Liver (tissue), 3 donors: ENCODE results near the gene FASTK.

ENCODE experiments used
- EGR1 ChIP-seq, 2 donors: IDR thresholded peaks; 2 replicates each; pipeline ENCODE4 v1.6.1; 2016 to 2018; ENCODE audit warnings: antibody characterized with exemption in 2 of 2, low read depth in 2 of 2
- JUND ChIP-seq, 2 donors: IDR thresholded peaks; 2 replicates each; pipeline ENCODE4 v1.6.1; 2016; ENCODE audit warnings: antibody characterized with exemption in 2 of 2
- TAF1 ChIP-seq: conservative IDR thresholded peaks from 2 replicates; pipeline ENCODE4 v1.6.1; 2016; ENCODE audit warnings: antibody characterized with exemption, mild to moderate bottlenecking
- YY1 ChIP-seq: IDR thresholded peaks from 2 replicates; pipeline ENCODE4 v1.6.1; 2016; ENCODE audit warnings: antibody characterized with exemption, mild to moderate bottlenecking
- TF ChIP-seq, protein P1 (sequence below): fragments of 150-350 bp; IDR thresholded peaks from 2 replicates; pipeline ENCODE4 v1.5.1; 2017; ENCODE audit warnings: improper control_type of control experiment, low read depth, low read length; ENCODE audit not compliant: missing input control
- TF ChIP-seq, protein P2 (sequence below): IDR thresholded peaks from 2 replicates; pipeline ENCODE4 v1.6.1; 2016; ENCODE audit warnings: antibody characterized with exemption, mild to moderate bottlenecking
- donor health status: healthy.
- donor health status: healthy.

DNA sequence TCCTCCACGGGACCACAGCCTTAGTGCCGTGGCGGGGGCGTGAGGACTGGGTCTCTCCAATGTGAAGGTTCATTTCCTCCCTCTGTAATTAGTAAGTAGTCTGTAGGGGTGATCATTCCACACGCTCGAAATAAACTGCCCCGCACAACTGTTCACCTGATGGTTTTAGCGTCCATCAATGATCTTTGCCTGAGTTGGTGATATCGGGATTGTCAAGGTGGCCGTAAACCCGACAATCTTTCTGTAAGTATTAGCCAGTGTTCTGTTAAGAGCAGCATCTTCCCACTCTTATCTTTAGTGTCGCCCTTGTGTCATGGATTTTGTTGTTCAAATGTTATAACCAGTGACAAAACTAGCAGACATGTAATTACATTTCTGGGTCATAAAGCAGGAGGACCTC, 23.4 kb upstream of the FASTK start:
- no peak for TF ChIP-seq YY1
- TF ChIP-seq, protein P1, sequence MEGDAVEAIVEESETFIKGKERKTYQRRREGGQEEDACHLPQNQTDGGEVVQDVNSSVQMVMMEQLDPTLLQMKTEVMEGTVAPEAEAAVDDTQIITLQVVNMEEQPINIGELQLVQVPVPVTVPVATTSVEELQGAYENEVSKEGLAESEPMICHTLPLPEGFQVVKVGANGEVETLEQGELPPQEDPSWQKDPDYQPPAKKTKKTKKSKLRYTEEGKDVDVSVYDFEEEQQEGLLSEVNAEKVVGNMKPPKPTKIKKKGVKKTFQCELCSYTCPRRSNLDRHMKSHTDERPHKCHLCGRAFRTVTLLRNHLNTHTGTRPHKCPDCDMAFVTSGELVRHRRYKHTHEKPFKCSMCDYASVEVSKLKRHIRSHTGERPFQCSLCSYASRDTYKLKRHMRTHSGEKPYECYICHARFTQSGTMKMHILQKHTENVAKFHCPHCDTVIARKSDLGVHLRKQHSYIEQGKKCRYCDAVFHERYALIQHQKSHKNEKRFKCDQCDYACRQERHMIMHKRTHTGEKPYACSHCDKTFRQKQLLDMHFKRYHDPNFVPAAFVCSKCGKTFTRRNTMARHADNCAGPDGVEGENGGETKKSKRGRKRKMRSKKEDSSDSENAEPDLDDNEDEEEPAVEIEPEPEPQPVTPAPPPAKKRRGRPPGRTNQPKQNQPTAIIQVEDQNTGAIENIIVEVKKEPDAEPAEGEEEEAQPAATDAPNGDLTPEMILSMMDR = no peak
- no peak for TF ChIP-seq JUND (IDR thresholded peaks at IDR 0.05)
- no peak for TF ChIP-seq TAF1
- TF ChIP-seq EGR1 (IDR thresholded peaks at IDR 0.05; ENCODE audit: low read depth in 2 of 2) = no peak
- TF ChIP-seq, protein P2, sequence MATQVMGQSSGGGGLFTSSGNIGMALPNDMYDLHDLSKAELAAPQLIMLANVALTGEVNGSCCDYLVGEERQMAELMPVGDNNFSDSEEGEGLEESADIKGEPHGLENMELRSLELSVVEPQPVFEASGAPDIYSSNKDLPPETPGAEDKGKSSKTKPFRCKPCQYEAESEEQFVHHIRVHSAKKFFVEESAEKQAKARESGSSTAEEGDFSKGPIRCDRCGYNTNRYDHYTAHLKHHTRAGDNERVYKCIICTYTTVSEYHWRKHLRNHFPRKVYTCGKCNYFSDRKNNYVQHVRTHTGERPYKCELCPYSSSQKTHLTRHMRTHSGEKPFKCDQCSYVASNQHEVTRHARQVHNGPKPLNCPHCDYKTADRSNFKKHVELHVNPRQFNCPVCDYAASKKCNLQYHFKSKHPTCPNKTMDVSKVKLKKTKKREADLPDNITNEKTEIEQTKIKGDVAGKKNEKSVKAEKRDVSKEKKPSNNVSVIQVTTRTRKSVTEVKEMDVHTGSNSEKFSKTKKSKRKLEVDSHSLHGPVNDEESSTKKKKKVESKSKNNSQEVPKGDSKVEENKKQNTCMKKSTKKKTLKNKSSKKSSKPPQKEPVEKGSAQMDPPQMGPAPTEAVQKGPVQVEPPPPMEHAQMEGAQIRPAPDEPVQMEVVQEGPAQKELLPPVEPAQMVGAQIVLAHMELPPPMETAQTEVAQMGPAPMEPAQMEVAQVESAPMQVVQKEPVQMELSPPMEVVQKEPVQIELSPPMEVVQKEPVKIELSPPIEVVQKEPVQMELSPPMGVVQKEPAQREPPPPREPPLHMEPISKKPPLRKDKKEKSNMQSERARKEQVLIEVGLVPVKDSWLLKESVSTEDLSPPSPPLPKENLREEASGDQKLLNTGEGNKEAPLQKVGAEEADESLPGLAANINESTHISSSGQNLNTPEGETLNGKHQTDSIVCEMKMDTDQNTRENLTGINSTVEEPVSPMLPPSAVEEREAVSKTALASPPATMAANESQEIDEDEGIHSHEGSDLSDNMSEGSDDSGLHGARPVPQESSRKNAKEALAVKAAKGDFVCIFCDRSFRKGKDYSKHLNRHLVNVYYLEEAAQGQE = no peak
